OCI-LY3 (cell line): ENCODE results near the gene MN1.

Experiments used
- CTCF ChIP-seq: fragments of 200-600, 300-600 bp; sonication (generic); IDR thresholded peaks from 2 replicates; pipeline ENCODE4 v1.5.1; 2014; ENCODE audit warnings: antibody characterized with exemption, low read length, low read depth
- EZH2phosphoT487 ChIP-seq: fragments of 200-600 bp; shearing (Covaris generic); IDR thresholded peaks from 2 replicates; pipeline ENCODE4 v1.6.1; 2018; ENCODE audit warnings: antibody characterized with exemption, mixed run types, low read depth

- no peak for TF ChIP-seq CTCF
- no peak for TF ChIP-seq EZH2phosphoT487
Measured at GRCh38 chr22:27802346-27803073, 954 bp upstream of the MN1 start.
